Measurements from ENCODE around the gene WDR38. TPM values are rescaled to one million over a fixed set of nuclear protein-coding genes. Genes with fewer than 3 reads are reported as not detected.

WDR38 gene, protein sequence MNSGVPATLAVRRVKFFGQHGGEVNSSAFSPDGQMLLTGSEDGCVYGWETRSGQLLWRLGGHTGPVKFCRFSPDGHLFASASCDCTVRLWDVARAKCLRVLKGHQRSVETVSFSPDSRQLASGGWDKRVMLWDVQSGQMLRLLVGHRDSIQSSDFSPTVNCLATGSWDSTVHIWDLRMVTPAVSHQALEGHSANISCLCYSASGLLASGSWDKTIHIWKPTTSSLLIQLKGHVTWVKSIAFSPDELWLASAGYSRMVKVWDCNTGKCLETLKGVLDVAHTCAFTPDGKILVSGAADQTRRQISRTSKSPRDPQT
- 2.1 TPM for total RNA-seq

DNA sequence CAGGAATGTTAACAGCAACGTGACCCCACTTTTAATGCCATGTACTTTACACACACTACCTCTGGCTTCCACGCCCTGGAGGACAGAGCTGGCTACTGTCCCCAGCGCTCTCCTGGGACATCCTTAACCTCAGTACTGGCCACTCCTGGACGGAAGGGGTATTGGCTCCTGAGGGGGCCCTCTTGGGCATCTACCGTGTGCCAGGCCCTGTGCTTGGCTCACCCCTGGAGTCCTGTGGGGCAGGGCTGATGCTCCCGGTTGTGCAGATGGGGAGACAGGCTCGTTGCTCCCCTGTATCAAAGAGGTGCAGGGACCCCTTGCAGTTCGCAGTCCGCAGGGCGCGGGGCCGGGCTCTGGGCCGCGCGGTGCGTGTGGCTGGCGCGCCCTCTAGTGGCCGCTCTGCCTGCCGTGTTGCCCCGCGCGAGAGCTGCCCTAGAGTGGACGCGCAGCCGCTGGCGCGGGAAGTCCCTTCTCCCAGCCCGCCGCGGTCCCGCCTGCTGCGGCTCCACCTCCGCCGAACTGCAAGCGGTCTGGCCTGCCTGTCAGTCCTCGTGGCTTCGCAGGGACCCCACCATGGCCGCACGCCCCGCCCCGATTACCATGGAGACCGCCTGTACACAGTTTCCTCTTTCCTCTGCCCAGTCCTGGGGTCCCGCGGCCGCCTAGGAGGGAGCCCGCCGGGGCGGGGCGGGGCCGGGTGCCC is at the start of gene WDR38:
TSS of gene WDR38 (plus strand) at position 632 of the 703 bp plus-strand sequence. CDS start 72 bp downstream, outside the sequence.

DNA sequence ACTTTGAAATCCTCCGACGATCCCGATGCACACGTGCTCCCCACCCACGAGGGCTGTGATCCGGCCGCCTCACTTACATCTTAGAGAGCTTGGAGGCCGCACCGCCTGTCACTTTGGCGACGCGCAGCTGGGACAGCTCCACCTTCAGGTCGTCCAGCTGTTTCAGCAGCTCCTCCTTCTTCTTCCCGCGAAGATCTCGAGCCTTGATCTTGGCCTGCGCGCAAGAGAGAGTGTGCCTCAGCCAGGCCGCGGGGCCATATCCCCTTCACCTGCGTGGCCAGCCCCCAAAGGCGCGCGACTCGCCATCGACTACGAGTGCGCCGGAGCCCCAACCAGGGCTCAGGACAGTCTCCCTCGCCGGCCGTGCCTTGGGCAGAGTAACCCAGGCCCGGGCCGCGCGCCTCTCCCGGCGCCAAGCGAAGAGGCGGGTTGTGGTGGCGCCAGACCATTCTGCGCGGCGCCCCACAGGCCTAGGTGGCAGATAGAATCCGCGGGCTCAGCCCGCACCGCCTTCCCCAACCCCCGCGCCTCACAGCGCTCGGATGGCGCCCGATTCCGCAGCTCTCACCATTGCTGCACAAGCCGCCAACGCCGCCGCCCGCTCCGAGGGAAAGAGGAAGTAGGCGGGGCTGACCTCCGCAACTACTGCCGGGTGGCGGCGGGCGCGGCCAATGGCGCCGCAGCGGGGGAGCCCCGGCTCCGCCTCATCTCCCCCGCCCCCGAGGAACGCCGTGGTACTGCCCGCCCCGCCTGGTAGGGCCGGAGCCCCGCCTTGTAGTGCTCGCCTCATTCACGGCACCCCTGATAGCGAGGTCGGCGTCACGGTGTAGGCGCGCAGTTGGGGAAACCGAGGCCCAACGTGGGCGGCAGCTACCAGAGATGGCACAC is 8.3 kb downstream of the WDR38 start, which contains the start of the genes ARPC5L and RPL35:
TSS of gene ARPC5L (plus strand) at position 789 of the 888 bp plus-strand sequence. CDS start 7,161 bp downstream, outside the sequence.
TSS of gene RPL35 (minus strand) at position 616 of the 888 bp plus-strand sequence. CDS start at position 571, 45 bp downstream.

Small RNAs within 50 kb of the gene (small RNA-seq; reads per million reads assigned to genes)
- gene RNU4-82P: not detected

Other genes starting within 250 kb of the WDR38 start
- 2.5 TPM for gene NR6A1, start 82.1 kb upstream of the WDR38 start, total RNA-seq
- 2.3 TPM for gene OLFML2A, start 76.3 kb upstream of the WDR38 start, total RNA-seq
- 838 TPM for gene RPL35, start 8.5 kb downstream of the WDR38 start, total RNA-seq
- gene ARPC5L, start 8.7 kb downstream of the WDR38 start, total RNA-seq: 17.8 TPM
- 29.1 TPM for gene GOLGA1, start 87.6 kb downstream of the WDR38 start, total RNA-seq